ENCODE data around the gene BRD3OS.

DNA sequence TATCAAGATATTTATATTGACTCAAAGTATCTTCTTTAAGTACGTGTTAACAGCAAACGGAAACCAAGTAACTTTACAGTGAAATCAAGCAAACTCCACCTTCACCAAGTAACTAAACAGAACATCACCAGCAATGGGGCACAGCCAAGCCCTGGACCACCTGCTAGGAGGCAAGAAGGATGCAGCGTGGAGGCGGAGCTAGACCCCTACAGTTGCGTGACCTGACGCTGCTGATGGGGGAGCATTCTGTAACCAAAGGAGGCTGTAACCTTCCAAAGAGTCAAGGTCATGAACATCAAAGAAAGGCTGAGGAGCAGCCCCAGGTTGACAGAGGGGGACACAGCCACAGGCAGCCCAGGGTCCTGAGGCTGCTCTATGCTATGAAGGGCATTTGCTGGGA is 39.2 kb upstream of the BRD3OS start:
- TF ChIP-seq, protein P1, sequence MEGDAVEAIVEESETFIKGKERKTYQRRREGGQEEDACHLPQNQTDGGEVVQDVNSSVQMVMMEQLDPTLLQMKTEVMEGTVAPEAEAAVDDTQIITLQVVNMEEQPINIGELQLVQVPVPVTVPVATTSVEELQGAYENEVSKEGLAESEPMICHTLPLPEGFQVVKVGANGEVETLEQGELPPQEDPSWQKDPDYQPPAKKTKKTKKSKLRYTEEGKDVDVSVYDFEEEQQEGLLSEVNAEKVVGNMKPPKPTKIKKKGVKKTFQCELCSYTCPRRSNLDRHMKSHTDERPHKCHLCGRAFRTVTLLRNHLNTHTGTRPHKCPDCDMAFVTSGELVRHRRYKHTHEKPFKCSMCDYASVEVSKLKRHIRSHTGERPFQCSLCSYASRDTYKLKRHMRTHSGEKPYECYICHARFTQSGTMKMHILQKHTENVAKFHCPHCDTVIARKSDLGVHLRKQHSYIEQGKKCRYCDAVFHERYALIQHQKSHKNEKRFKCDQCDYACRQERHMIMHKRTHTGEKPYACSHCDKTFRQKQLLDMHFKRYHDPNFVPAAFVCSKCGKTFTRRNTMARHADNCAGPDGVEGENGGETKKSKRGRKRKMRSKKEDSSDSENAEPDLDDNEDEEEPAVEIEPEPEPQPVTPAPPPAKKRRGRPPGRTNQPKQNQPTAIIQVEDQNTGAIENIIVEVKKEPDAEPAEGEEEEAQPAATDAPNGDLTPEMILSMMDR (conservative IDR thresholded peaks at IDR 0.05; ENCODE audit: low read depth, low read length), result no peak
- no peak for TF ChIP-seq EZH2 (IDR thresholded peaks at IDR 0.05; ENCODE audit: borderline replicate concordance, low read depth, low read length, poor library complexity, severe bottlenecking)
